T-helper 1 cell (primary cell): Measurements from ENCODE around the gene SPEF1.

ENCODE experiments used
- DNase-seq, 5 donors: peaks; one replicate each; pipeline ENCODE4 v3.0.0-alpha.2; 2012 to 2020

The SPEF1 gene

GRCh38 chr20:3764659-3765058 lies 16.6 kb downstream of the SPEF1 start:
- no peak for DNase-seq

- DNase-seq = no peak
Measured at GRCh38 chr20:3763671-3764601, 17.3 kb downstream of the SPEF1 start.

- DNase-seq = no peak
Measured at GRCh38 chr20:3760655-3761348, 20.4 kb downstream of the SPEF1 start.

GRCh38 chr20:3759884-3760283 lies 21.4 kb downstream of the SPEF1 start:
- DNase-seq = no peak

GRCh38 chr20:3759316-3759823 lies 21.9 kb downstream of the SPEF1 start:
- no peak for DNase-seq

GRCh38 chr20:3758566-3758965 lies 22.7 kb downstream of the SPEF1 start:
- no peak for DNase-seq

GRCh38 chr20:3757268-3757667 lies 24.0 kb downstream of the SPEF1 start:
- no peak for DNase-seq

GRCh38 chr20:3755814-3756480 lies 25.3 kb downstream of the SPEF1 start:
- no peak for DNase-seq

- DNase-seq = no peak
Measured at GRCh38 chr20:3755269-3755668, 26.0 kb downstream of the SPEF1 start.

- no peak for DNase-seq
Measured at GRCh38 chr20:3754276-3754630, 27.0 kb downstream of the SPEF1 start.

GRCh38 chr20:3753501-3754275 lies 27.6 kb downstream of the SPEF1 start:
- no peak for DNase-seq

GRCh38 chr20:3753098-3753497 lies 28.1 kb downstream of the SPEF1 start:
- peak in 4 of 5 donors; percentile 41 to 64 (median 50) for DNase-seq

- no peak for DNase-seq
Measured at GRCh38 chr20:3752386-3752759, 28.9 kb downstream of the SPEF1 start.

GRCh38 chr20:3751675-3752385 lies 29.4 kb downstream of the SPEF1 start:
- peak; percentile 22 to 60 (median 46) for DNase-seq

- no peak for DNase-seq
Measured at GRCh38 chr20:3751305-3751674, 30.0 kb downstream of the SPEF1 start.

- DNase-seq = peak in 1 of 5 donors; percentile 23
Measured at GRCh38 chr20:3749689-3750531, 31.3 kb downstream of the SPEF1 start.

GRCh38 chr20:3749087-3749688 lies 32.1 kb downstream of the SPEF1 start:
- DNase-seq = no peak

GRCh38 chr20:3748073-3748472 lies 33.2 kb downstream of the SPEF1 start:
- DNase-seq = no peak

GRCh38 chr20:3747471-3747870 lies 33.8 kb downstream of the SPEF1 start:
- no peak for DNase-seq

- DNase-seq = no peak
Measured at GRCh38 chr20:3745686-3746173, 35.5 kb downstream of the SPEF1 start.
